ENCODE measurements around the gene MAP2K6.

The MAP2K6 gene

GRCh38 chr17:69588316-69588715, 173.8 kb downstream of the MAP2K6 start:
- ATAC-seq (ENCODE audit: insufficient read depth, low read depth) (no peak), DNase-seq (no peak)
- TF ChIP-seq, protein P1, sequence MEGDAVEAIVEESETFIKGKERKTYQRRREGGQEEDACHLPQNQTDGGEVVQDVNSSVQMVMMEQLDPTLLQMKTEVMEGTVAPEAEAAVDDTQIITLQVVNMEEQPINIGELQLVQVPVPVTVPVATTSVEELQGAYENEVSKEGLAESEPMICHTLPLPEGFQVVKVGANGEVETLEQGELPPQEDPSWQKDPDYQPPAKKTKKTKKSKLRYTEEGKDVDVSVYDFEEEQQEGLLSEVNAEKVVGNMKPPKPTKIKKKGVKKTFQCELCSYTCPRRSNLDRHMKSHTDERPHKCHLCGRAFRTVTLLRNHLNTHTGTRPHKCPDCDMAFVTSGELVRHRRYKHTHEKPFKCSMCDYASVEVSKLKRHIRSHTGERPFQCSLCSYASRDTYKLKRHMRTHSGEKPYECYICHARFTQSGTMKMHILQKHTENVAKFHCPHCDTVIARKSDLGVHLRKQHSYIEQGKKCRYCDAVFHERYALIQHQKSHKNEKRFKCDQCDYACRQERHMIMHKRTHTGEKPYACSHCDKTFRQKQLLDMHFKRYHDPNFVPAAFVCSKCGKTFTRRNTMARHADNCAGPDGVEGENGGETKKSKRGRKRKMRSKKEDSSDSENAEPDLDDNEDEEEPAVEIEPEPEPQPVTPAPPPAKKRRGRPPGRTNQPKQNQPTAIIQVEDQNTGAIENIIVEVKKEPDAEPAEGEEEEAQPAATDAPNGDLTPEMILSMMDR (IDR thresholded peaks at IDR 0.05; ENCODE audit: borderline replicate concordance, extremely low read depth, low read length, poor library complexity, severe bottlenecking): no peak
- no peak for TF ChIP-seq EZH2 (IDR thresholded peaks at IDR 0.05; ENCODE audit: borderline replicate concordance, low read depth, low read length, severe bottlenecking)
- H3K27me3 ChIP-seq (ENCODE audit: insufficient read depth, low read length, poor library complexity): no peaks in the 10 kb centered on the region
- H3K9me3 ChIP-seq (ENCODE audit: insufficient read depth, low read length, severe bottlenecking): no peaks in the 10 kb centered on the region
- no peaks in the 10 kb centered on the region for H3K36me3 ChIP-seq (ENCODE audit: insufficient read depth, low read length)
- no peaks in the 10 kb centered on the region for H3K79me2 ChIP-seq (ENCODE audit: insufficient read depth, low read length)
- no peak overlapping the region for H3K4me2 ChIP-seq (ENCODE audit: insufficient read depth, low read length)
- no peak overlapping the region for H3K9ac ChIP-seq (ENCODE audit: low read depth, low read length)
- H3K27ac ChIP-seq (ENCODE audit: low read length): no peak overlapping the region
- H3K4me1 ChIP-seq (ENCODE audit: insufficient read depth, low read length): no peaks in the 10 kb centered on the region
- H4K20me1 ChIP-seq (ENCODE audit: insufficient read depth, low read length): no peaks in the 10 kb centered on the region
- H2AFZ ChIP-seq (ENCODE audit: low read depth, low read length): no peak overlapping the region
- no peak overlapping the region for H3K4me3 ChIP-seq (ENCODE audit: low read depth in 1 of 2, low read length in 2 of 2)

GRCh38 chr17:69588827-69589239, 174.3 kb downstream of the MAP2K6 start:
- Histone ChIP-seq H3K4me1 (ENCODE audit: insufficient read depth, low read length) (no peaks in the 10 kb centered on the region), H3K27me3 (ENCODE audit: insufficient read depth, low read length, poor library complexity) (no peaks in the 10 kb centered on the region), H2AFZ (ENCODE audit: low read depth, low read length) (no peak overlapping the region), H3K4me3 (ENCODE audit: low read depth in 1 of 2, low read length in 2 of 2) (no peak overlapping the region), H3K36me3 (ENCODE audit: insufficient read depth, low read length) (no peaks in the 10 kb centered on the region), H4K20me1 (ENCODE audit: insufficient read depth, low read length) (no peaks in the 10 kb centered on the region), H3K9me3 (ENCODE audit: insufficient read depth, low read length, severe bottlenecking) (no peaks in the 10 kb centered on the region), H3K4me2 (ENCODE audit: insufficient read depth, low read length) (no peak overlapping the region), H3K79me2 (ENCODE audit: insufficient read depth, low read length) (no peaks in the 10 kb centered on the region), H3K27ac (ENCODE audit: low read length) (no peak overlapping the region), H3K9ac (ENCODE audit: low read depth, low read length) (no peak overlapping the region)
- TF ChIP-seq, protein P1 (IDR thresholded peaks at IDR 0.05; ENCODE audit: borderline replicate concordance, extremely low read depth, low read length, poor library complexity, severe bottlenecking): no peak
- TF ChIP-seq EZH2 (IDR thresholded peaks at IDR 0.05; ENCODE audit: borderline replicate concordance, low read depth, low read length, severe bottlenecking): no peak
- no peak for ATAC-seq (ENCODE audit: insufficient read depth, low read depth)
- no peak for DNase-seq

GRCh38 chr17:69590671-69591070, 176.2 kb downstream of the MAP2K6 start:
- Histone ChIP-seq H3K9me3 (ENCODE audit: insufficient read depth, low read length, severe bottlenecking) (no peaks in the 10 kb centered on the region), H3K27me3 (ENCODE audit: insufficient read depth, low read length, poor library complexity) (no peaks in the 10 kb centered on the region), H3K36me3 (ENCODE audit: insufficient read depth, low read length) (no peaks in the 10 kb centered on the region), H2AFZ (ENCODE audit: low read depth, low read length) (no peak overlapping the region), H3K4me1 (ENCODE audit: insufficient read depth, low read length) (no peaks in the 10 kb centered on the region), H3K9ac (ENCODE audit: low read depth, low read length) (no peak overlapping the region), H3K4me3 (ENCODE audit: low read depth in 1 of 2, low read length in 2 of 2) (no peak overlapping the region), H3K79me2 (ENCODE audit: insufficient read depth, low read length) (no peaks in the 10 kb centered on the region), H3K4me2 (ENCODE audit: insufficient read depth, low read length) (no peak overlapping the region), H3K27ac (ENCODE audit: low read length) (no peak overlapping the region), H4K20me1 (ENCODE audit: insufficient read depth, low read length) (no peaks in the 10 kb centered on the region)
- DNase-seq (no peak), ATAC-seq (ENCODE audit: insufficient read depth, low read depth) (no peak)
- no peak for TF ChIP-seq EZH2 (IDR thresholded peaks at IDR 0.05; ENCODE audit: borderline replicate concordance, low read depth, low read length, severe bottlenecking)
- TF ChIP-seq, protein P1 (IDR thresholded peaks at IDR 0.05; ENCODE audit: borderline replicate concordance, extremely low read depth, low read length, poor library complexity, severe bottlenecking): no peak
